Measurements from ENCODE around the gene LDLRAD4. TPM values are rescaled to one million over a fixed set of nuclear protein-coding genes. Genes with fewer than 3 reads are reported as not detected.

The LDLRAD4 gene
- total RNA-seq, 4 donors from 2014 or later: 2.7 to 22.5 (median 10.8) TPM

DNA sequence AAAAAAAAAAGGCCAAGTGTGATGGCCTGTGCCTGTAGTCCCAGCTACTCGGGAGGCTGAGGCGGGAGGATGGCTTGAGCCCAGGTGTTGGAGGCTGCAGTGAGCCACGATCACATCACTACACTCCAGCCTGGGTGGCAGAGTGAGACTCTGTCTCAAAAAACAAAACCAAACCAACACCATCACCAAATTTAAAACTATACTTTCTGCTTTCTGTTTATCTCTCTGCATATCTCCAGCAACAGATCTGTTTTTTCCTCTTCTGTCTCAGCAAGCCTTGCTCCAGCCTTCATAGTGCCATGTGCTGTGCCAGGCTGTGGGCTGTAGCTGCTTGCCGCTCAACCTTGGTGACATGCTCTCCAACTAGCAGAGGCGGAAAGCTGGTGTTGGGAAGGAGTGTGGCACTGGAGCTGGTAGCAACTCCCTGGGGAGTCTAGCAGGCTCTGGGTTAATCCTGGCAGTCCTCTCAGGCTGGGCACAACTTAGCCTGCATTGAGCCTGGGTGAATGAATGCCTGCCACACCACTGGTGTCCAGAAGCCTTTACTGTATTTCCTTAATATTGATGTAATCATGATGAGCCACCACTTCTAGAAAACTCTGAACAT lies 204.1 kb downstream of the LDLRAD4 start:
- intact Hi-C loops (cut with DNase I; ENCODE audit: low total_unique reads): no loop called here
- H3K4me3 ChIP-seq (ENCODE audit: low read depth, poor library complexity, severe bottlenecking): no peak overlapping the region
- DNase-seq (ENCODE audit: low spot score in 2 of 2): peak in 1 of 2 donors; percentile 60
- 93 to 94% methylated on average over 5 of the region's 5 CpGs for WGBS, 2 donors
- TF ChIP-seq POLR2A (IDR thresholded peaks at IDR 0.05): no peak
- TF ChIP-seq, protein P1, sequence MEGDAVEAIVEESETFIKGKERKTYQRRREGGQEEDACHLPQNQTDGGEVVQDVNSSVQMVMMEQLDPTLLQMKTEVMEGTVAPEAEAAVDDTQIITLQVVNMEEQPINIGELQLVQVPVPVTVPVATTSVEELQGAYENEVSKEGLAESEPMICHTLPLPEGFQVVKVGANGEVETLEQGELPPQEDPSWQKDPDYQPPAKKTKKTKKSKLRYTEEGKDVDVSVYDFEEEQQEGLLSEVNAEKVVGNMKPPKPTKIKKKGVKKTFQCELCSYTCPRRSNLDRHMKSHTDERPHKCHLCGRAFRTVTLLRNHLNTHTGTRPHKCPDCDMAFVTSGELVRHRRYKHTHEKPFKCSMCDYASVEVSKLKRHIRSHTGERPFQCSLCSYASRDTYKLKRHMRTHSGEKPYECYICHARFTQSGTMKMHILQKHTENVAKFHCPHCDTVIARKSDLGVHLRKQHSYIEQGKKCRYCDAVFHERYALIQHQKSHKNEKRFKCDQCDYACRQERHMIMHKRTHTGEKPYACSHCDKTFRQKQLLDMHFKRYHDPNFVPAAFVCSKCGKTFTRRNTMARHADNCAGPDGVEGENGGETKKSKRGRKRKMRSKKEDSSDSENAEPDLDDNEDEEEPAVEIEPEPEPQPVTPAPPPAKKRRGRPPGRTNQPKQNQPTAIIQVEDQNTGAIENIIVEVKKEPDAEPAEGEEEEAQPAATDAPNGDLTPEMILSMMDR (IDR thresholded peaks at IDR 0.05): no peak

DNA sequence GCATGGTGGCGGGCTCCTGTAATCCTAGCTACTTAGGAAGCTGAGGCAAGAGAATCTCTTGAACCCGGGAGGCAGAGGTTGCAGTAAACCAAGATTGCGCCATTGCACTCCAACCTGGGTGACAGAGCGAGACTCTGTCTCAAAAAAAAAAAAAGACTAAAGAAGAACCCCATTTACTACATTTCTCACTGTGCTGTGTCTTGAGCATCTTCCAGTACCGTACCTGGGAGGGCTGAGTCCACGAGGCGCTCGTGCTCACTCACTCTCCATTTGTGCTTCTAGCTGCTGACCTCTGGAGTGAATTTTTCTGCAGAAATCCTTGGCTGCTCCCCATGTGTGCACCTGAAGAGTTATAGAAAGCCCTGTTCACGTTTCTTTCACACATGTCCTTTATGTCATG lies 204.8 kb downstream of the LDLRAD4 start:
- 95 to 96% methylated on average over 9 of the region's 9 CpGs for WGBS, 2 donors
- intact Hi-C loops (cut with DNase I; ENCODE audit: low total_unique reads): no loop called here
- no peak overlapping the region for H3K4me3 ChIP-seq (ENCODE audit: low read depth, poor library complexity, severe bottlenecking)
- peak in 1 of 2 donors; percentile 81 for DNase-seq (ENCODE audit: low spot score in 2 of 2)
- TF ChIP-seq, protein P1 (IDR thresholded peaks at IDR 0.05): no peak
- no peak for TF ChIP-seq POLR2A (IDR thresholded peaks at IDR 0.05)

DNA sequence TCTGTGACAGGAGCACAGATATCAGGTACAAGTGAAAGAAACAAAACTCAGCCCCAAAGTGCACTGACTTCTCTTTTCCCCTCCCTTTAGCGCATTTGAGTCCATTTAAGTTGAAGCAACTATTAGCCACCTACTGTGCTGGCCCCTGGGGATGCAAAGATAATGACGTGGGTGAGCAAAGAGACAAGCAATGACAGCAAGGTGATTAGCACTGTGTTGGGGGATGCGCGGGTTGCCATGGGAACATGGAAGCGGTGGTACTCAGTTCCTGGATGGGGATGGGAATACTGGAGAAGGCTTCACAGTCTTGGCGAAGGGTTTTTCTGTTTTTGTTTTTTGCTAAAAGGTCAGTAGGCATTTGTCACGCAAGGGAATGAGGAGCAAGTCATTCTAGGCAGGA lies 205.8 kb downstream of the LDLRAD4 start:
- 93 to 94% methylated on average over 7 of the region's 7 CpGs for WGBS, 2 donors
- TF ChIP-seq, protein P1 (IDR thresholded peaks at IDR 0.05): no peak
- TF ChIP-seq POLR2A (IDR thresholded peaks at IDR 0.05): no peak
- intact Hi-C loops (cut with DNase I; ENCODE audit: low total_unique reads): no loop called here
- peak in 1 of 2 donors; percentile 53 for DNase-seq (ENCODE audit: low spot score in 2 of 2)
- no peak overlapping the region for H3K4me3 ChIP-seq (ENCODE audit: low read depth, poor library complexity, severe bottlenecking)

DNA sequence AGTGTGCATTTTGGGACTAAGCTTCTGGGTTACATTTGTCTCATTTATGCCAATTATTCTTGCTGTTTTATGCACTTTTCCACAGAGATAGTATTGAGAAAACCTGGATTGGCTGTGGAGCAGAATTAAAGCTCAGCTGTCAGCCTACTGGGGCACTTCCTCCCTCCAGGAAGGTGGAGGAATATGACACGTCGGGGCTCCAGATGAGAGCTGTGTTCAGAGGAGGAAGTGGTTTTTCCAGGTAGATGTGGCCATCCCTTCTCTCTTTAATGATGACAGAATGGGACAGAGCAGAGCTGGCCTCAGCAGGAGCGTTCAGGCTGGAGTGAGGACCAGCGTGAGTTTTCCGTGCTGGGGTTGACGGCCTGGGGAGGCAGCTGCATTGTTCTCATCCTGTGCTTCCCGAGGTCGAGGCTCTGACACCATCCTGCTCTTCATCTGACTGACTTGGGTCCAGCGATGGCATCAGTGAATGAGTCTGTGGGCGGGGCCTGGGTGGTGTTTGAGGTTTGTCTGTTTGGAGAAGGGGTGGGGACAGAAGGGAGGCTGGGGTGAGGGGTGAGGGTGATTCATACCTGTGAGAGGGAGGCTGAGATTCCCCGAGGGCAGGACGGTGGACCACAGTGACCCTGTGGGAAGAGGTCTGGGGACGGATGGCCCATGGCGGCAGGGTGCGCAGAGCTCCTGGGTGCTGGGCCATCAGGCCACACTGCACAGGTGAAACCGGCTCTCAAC lies 207.0 kb downstream of the LDLRAD4 start:
- DNase-seq (ENCODE audit: low spot score in 2 of 2): peak in 1 of 2 donors; percentile 86
- no peak overlapping the region for H3K4me3 ChIP-seq (ENCODE audit: low read depth, poor library complexity, severe bottlenecking)
- 77 to 83% methylated on average over 16 of the region's 16 CpGs for whole genome bisulfite sequencing, 2 donors
- intact Hi-C loops (cut with DNase I; ENCODE audit: low total_unique reads): no loop called here
- TF ChIP-seq, protein P1 (IDR thresholded peaks at IDR 0.05): no peak
- TF ChIP-seq POLR2A (IDR thresholded peaks at IDR 0.05): no peak

DNA sequence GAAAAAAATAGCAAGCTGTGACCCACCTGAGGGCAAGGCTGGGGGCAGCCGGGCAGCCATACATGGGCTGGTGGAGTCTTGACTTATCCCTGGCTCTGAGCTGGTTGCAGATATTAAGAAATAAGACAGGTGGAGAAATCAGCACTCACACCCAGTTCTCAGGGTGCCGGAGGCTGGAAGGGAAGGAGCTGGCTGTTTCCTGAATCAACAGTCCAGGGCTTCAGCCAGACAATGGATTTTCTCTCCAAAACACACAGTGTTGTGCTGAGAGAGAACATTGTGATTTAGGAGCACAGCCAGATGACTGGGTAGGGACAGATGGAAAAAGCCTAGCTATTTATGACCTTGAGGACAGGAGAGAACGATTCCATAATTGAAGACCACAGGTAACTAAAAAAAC lies 208.8 kb downstream of the LDLRAD4 start:
- DNase-seq (ENCODE audit: low spot score in 2 of 2): peak; percentile 44 to 81

More for the DNA sequence above, 208.8 kb downstream of the LDLRAD4 start:
- 55 to 67% methylated on average over 3 of the region's 3 CpGs for WGBS, 2 donors
- TF ChIP-seq, protein P1 (IDR thresholded peaks at IDR 0.05): no peak
- TF ChIP-seq POLR2A (IDR thresholded peaks at IDR 0.05): no peak
- intact Hi-C loops (cut with DNase I; ENCODE audit: low total_unique reads): no loop called here
- no peak overlapping the region for H3K4me3 ChIP-seq (ENCODE audit: low read depth, poor library complexity, severe bottlenecking)

All from lower leg skin (tissue), 4 donors.